Choroid plexus epithelial cell (primary cell): ENCODE results near the gene TGIF2.

Experiments used
- DNase-seq: peaks from one replicate; pipeline ENCODE4 v3.0.0-alpha.2; 2010; ENCODE audit warnings: low read depth
- H3K4me3 ChIP-seq: 2 replicates; pipeline ENCODE4 v1.5.1; 2011; ENCODE audit warnings: low read depth, mild to moderate bottlenecking, control low read depth, low read length, moderate library complexity
- TF ChIP-seq, protein P1 (sequence below): conservative IDR thresholded peaks from 2 replicates; pipeline ENCODE4 v1.5.1; 2011; ENCODE audit warnings: low read depth, mild to moderate bottlenecking, control low read depth, inconsistent platforms, low read length, moderate library complexity

The TGIF2 gene

DNA sequence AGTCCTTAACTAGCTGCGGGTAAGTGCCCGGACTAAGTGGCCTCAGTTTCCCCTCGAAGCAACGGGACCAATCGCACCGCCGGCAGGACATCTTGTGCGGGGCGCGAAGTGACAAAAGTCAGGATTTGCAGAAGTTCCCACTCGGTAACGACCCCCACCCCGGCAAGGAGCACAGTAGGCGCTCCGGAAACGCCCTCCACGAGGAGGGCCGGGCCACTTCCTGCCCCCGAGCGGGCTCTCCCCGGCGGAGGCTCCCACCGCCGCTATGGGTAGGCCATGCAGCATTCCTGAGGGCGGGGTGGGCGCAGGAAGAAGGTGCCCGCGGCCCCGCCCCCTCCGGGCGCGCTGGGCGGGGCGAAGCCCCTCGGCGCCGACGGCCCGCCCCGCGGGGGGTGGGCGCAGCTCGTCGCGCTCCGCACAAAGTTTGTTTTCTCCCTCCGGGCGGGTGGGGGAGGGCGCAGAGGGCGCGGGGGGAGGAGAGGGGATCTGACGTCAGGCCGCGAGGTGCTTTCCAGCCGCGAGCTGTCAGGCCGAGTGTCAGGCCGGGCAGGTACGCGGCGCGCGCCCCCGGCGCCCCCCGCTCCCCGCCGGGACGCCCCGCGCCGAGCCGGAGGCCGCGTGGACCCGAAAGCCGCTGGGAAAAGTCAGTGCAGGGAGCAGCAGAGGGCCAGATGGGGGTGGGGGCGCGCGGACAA lies at the start of gene TGIF2:
TGIF2 (plus strand) TSS at position 495 of the 695 bp plus-strand sequence. CDS start 5,178 bp downstream, outside the sequence.
- DNase-seq = peak; percentile 83
- TF ChIP-seq, protein P1, sequence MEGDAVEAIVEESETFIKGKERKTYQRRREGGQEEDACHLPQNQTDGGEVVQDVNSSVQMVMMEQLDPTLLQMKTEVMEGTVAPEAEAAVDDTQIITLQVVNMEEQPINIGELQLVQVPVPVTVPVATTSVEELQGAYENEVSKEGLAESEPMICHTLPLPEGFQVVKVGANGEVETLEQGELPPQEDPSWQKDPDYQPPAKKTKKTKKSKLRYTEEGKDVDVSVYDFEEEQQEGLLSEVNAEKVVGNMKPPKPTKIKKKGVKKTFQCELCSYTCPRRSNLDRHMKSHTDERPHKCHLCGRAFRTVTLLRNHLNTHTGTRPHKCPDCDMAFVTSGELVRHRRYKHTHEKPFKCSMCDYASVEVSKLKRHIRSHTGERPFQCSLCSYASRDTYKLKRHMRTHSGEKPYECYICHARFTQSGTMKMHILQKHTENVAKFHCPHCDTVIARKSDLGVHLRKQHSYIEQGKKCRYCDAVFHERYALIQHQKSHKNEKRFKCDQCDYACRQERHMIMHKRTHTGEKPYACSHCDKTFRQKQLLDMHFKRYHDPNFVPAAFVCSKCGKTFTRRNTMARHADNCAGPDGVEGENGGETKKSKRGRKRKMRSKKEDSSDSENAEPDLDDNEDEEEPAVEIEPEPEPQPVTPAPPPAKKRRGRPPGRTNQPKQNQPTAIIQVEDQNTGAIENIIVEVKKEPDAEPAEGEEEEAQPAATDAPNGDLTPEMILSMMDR = no peak
- H3K4me3 ChIP-seq = peak within 1 kb of the TSS; percentile 71

DNA sequence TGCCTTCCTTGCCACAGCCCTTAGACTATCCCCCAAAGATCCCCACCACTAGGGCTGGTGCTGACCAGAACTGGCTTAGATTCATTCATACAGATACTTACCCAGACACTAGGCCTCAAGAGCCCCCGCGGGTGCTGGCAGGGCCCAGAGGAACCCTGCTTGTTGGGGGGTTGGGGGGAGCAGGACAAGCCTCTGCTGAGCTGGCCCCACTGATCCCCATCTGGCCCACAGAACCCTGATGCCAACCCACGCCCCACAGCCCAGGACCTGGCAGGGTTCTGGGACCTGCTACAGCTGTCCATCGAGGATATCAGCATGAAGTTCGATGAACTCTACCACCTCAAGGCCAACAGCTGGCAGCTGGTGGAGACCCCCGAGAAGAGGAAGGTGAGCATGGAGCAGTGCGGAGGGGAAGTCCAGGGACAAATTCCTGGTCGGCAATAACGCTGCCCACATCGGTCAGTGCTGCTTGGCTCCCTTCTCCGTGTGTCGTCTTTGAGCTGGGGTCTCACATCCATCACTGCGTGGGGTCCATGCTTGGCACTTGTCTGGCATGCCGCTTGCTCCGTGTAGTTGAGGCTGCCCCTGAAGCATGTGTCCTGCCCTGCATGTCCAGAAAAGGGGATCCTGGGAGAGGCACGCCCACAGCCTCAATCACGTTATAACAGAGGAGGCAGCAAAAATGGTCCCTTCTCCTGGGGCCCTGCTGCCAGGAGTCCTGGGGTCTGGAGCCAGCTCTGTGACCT lies 47.6 kb upstream of the TGIF2 start:
- no peak for DNase-seq
- TF ChIP-seq, protein P1 = no peak
- H3K4me3 ChIP-seq = no peak overlapping the region

DNA sequence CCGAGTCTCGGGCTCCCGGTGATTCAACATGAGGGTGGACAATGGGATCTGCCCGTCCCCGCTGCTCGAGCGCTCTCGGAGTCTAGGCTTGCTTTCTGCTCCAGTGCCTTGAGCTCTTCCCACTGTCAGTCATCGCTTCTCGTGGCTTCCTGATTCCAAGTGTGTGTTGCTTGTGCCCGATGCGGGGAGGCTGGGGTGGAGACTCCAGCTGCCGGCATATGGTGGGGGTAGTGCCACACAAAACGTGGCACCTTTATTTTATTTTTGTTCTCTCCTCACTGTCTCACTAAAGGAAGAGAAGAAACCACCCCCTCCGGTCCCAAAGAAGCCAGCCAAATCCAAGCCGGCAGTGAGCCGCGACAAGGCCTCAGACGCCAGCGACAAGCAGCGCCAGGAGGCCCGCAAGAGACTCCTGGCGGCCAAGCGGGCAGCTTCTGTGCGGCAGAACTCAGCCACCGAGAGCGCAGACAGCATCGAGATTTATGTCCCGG lies 46.8 kb upstream of the TGIF2 start:
- no peak for DNase-seq
- H3K4me3 ChIP-seq = no peak overlapping the region
- TF ChIP-seq, protein P1 = no peak

DNA sequence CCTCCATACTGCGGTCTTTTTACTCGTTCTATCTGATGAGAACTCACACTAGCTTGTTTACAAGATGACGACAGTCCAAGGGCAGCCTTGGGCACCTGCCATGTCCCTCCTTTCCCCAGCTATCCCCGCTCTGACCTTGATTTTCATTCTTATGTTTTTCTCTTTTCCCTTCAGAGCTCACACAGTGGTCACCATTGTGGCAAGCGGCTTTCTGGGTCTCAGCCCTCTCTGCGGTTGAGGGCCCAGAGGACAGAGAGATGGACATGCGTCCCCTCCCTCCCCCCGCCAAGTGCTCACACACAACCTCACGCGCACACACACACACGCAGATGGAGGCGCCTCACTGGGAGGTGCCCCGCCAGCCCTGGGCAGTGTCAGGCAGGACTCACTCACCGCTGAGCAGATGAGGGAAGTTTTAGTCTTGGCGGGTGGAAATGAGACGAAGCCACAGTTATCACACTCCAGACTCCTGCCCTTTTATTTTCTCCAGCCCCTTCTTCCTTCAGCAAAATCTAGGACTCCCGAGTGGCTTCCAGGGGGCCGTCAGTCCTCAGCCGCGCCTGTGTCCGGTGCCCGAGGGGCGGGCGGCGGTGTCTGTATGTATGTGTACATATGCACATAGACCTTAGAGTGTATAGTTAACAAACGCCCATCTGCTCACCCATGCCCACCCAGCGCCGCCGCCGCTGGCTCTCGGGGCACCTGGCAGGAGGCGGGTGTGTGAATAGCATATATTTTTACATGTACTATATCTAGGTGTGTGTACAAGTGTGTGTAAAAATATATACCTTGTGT lies 45.9 kb upstream of the TGIF2 start:
- TF ChIP-seq, protein P1 = no peak
- DNase-seq = no peak
- H3K4me3 ChIP-seq = no peak overlapping the region

DNA sequence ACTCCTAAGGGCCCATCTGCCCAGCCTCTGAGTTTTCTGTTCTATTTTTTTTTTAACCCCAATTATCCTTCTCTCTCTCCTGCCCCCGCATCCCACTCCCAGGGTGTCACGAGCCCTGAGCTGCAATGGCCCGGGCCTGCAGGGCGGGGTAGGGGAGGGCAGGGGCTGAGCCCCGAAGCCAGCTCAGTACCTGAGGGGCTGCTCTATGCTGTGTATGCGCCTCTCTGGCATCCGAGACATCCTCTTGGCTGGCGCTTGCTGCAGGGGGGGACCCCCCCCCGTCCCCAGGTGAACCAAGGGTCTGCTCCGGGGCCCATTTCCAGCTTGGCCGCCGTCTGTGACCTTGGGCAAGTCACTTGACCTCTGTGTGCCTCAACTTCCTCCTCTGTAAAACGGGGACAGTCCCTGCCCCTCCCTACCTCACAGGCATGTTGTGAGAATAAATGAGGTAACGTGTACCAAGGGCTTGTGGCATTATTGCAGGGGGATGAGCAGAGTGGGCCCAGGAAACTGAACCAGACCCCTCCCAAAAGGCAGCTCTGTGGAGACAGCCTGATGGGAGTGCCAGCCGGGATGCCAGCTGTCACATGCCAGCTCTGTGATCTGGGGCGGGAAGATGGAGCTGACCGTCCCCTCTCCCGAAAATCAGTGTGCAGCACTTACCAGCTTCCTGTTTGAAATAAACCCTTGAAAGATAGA lies 45.1 kb upstream of the TGIF2 start:
- no peak overlapping the region for H3K4me3 ChIP-seq
- TF ChIP-seq, protein P1 = no peak
- DNase-seq = no peak

DNA sequence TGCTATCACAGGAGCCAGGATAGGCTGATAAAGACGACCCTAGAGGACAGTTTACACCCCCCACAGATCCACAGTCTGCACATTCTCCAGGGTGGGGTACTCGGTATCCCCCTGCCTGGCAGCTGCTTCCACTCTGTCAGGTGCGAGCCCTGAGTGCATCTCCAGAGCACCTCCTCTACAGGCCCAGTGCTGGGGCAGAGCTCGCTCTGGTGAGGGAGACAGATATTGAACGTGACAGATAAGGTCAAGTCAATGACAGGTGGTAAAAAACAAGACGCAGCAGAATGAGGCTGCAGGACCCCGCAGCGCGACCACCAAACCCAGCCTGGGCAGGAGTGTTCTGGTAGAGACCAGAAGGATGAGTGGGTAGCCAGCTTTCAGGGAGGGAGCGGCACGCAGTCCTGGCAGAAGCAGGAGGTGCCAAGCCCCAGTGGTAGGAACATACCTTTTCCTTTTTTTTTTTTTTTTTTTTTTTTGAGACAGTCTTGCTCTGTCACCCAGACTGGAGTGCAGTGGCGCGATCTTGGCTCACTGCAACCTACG lies 44.5 kb upstream of the TGIF2 start:
- no peak for DNase-seq
- H3K4me3 ChIP-seq = no peak overlapping the region
- TF ChIP-seq, protein P1 = no peak
